HEK293 (cell line): ENCODE measurements around the gene TPSAB1.

Experiments used
- CTCF ChIA-PET: fragments of 350-600 bp; formaldehyde crosslinking; extraction: SDS; loops from one replicate; lab custom pipeline; 2021; ENCODE audit warnings: antibody characterized with exemption; lab: Yijun Ruan, JAX
- POLR2A ChIA-PET: fragments of 300-600 bp; formaldehyde crosslinking; extraction: SDS; loops from one replicate; lab custom pipeline; 2020; ENCODE audit warnings: antibody characterized with exemption, inconsistent platforms; lab: Yijun Ruan, JAX
- H3K27ac ChIP-seq: fragments of 200-500 bp; sonication (Bioruptor generic); 2 replicates; pipeline ENCODE4 v1.5.1; 2014; ENCODE audit warnings: low read depth, low read length, control low read depth, inconsistent platforms; ENCODE audit errors: extremely low read depth
- H3K36me3 ChIP-seq, 2 experiments: fragments of 200-500 bp in 1 of 2; sonication (Bioruptor generic) in 1 of 2; 1 replicate in 1 of 2; 2 replicates in 1 of 2; pipeline ENCODE4 v1.5.1; 2014 to 2017; ENCODE audit warnings: inconsistent platforms in 2 of 2, low read length in 2 of 2; ENCODE audit not compliant: control insufficient read depth in 2 of 2, insufficient read depth in 1 of 2
- H3K4me1 ChIP-seq: fragments of 200-500 bp; sonication (Bioruptor generic); 2 replicates; pipeline ENCODE4 v1.5.1; 2014; ENCODE audit warnings: mild to moderate bottlenecking, low read length, inconsistent platforms; ENCODE audit not compliant: control insufficient read depth, insufficient read depth
- H3K4me3 ChIP-seq: 2 replicates; pipeline ENCODE4 v1.5.1; 2011; ENCODE audit warnings: low read depth, mild to moderate bottlenecking, control low read depth, low read length, moderate library complexity
- H3K9me3 ChIP-seq: fragments of 200-500 bp; sonication (Bioruptor generic); 2 replicates; pipeline ENCODE4 v1.5.1; 2014; ENCODE audit warnings: low read depth, low read length, inconsistent platforms; ENCODE audit not compliant: control insufficient read depth, insufficient read depth
- BCL6B ChIP-seq: fragments of 450-650 bp; formaldehyde crosslinking; IDR thresholded peaks from 2 replicates; pipeline ENCODE4 v1.5.1; 2017; ENCODE audit warnings: missing biosample characterization, missing genetic modification characterization
- HOXC10 ChIP-seq: sonication (generic); formaldehyde crosslinking; IDR thresholded peaks from 2 replicates; pipeline ENCODE4 v1.8.1; 2023; ENCODE audit warnings: mild to moderate bottlenecking, missing genetic modification reagents
- KLF16 ChIP-seq: fragments of 450-650 bp; formaldehyde crosslinking; IDR thresholded peaks from 2 replicates; pipeline ENCODE4 v1.5.1; 2017; ENCODE audit warnings: missing biosample characterization, missing genetic modification characterization
- MYNN ChIP-seq: fragments of 450-650 bp; formaldehyde crosslinking; IDR thresholded peaks from 2 replicates; pipeline ENCODE4 v1.5.1; 2016; ENCODE audit warnings: missing biosample characterization, missing genetic modification characterization, borderline replicate concordance
- PATZ1 ChIP-seq: fragments of 450-650 bp; formaldehyde crosslinking; IDR thresholded peaks from 2 replicates; pipeline ENCODE4 v1.5.1; 2016; ENCODE audit warnings: missing biosample characterization, missing genetic modification characterization
- SP3 ChIP-seq: fragments of 450-650 bp; formaldehyde crosslinking; IDR thresholded peaks from 2 replicates; pipeline ENCODE4 v1.5.1; 2016; ENCODE audit warnings: missing biosample characterization, missing genetic modification characterization
- ZBTB7A ChIP-seq: fragments of 450-650 bp; formaldehyde crosslinking; IDR thresholded peaks from 2 replicates; pipeline ENCODE4 v1.5.1; 2016; ENCODE audit warnings: low read depth, missing biosample characterization, missing genetic modification characterization
- ZBTB8A ChIP-seq: fragments of 450-650 bp; formaldehyde crosslinking; IDR thresholded peaks from 2 replicates; pipeline ENCODE4 v1.5.1; 2016; ENCODE audit warnings: missing biosample characterization, missing genetic modification characterization
- ZFHX2 ChIP-seq: fragments of 450-650 bp; formaldehyde crosslinking; conservative IDR thresholded peaks from 2 replicates; pipeline ENCODE4 v1.5.1; 2016; ENCODE audit warnings: missing biosample characterization, missing genetic modification characterization
- ZFP69B ChIP-seq: fragments of 450-650 bp; formaldehyde crosslinking; IDR thresholded peaks from 2 replicates; pipeline ENCODE4 v1.5.1; 2016; ENCODE audit warnings: missing biosample characterization, missing genetic modification characterization
- ZIC2 ChIP-seq: fragments of 450-650 bp; formaldehyde crosslinking; IDR thresholded peaks from 2 replicates; pipeline ENCODE4 v1.5.1; 2016; ENCODE audit warnings: missing biosample characterization, missing genetic modification characterization
- ZNF10 ChIP-seq: fragments of 450-650 bp; formaldehyde crosslinking; IDR thresholded peaks from 2 replicates; pipeline ENCODE4 v1.5.1; 2017; ENCODE audit warnings: missing biosample characterization, missing genetic modification characterization
- ZNF114 ChIP-seq: fragments of 450-650 bp; formaldehyde crosslinking; IDR thresholded peaks from 2 replicates; pipeline ENCODE4 v1.5.0; 2017; ENCODE audit warnings: missing biosample characterization, missing genetic modification characterization
- ZNF132 ChIP-seq: fragments of 450-650 bp; formaldehyde crosslinking; IDR thresholded peaks from 2 replicates; pipeline ENCODE4 v1.5.1; 2017; ENCODE audit warnings: missing biosample characterization, missing genetic modification characterization, borderline replicate concordance
- ZNF155 ChIP-seq: fragments of 450-650 bp; formaldehyde crosslinking; IDR thresholded peaks from 2 replicates; pipeline ENCODE4 v1.5.1; 2016; ENCODE audit warnings: missing biosample characterization, missing genetic modification characterization
- ZNF157 ChIP-seq: fragments of 450-650 bp; formaldehyde crosslinking; IDR thresholded peaks from 2 replicates; pipeline ENCODE4 v1.5.1; 2016; ENCODE audit warnings: missing biosample characterization, missing genetic modification characterization
- ZNF169 ChIP-seq: fragments of 450-650 bp; formaldehyde crosslinking; IDR thresholded peaks from 2 replicates; pipeline ENCODE4 v1.5.1; 2016; ENCODE audit warnings: missing biosample characterization, missing genetic modification characterization
- ZNF24 ChIP-seq: fragments of 450-650 bp; formaldehyde crosslinking; IDR thresholded peaks from 2 replicates; pipeline ENCODE4 v1.5.1; 2016; ENCODE audit warnings: missing biosample characterization, missing genetic modification characterization
- ZNF350 ChIP-seq: fragments of 450-650 bp; formaldehyde crosslinking; IDR thresholded peaks from 2 replicates; pipeline ENCODE4 v1.5.0; 2017; ENCODE audit warnings: missing biosample characterization, mild to moderate bottlenecking, missing genetic modification characterization
- ZNF510 ChIP-seq: fragments of 450-650 bp; formaldehyde crosslinking; IDR thresholded peaks from 2 replicates; pipeline ENCODE4 v1.5.1; 2018; ENCODE audit warnings: mild to moderate bottlenecking, missing genetic modification characterization, missing biosample characterization; ENCODE audit not compliant: insufficient replicate concordance
- ZNF660 ChIP-seq: fragments of 450-650 bp; IDR thresholded peaks from 2 replicates; pipeline ENCODE4 v1.5.1; 2018; ENCODE audit warnings: missing biosample characterization, mild to moderate bottlenecking, missing genetic modification characterization
- ZNF677 ChIP-seq: fragments of 450-650 bp; IDR thresholded peaks from 2 replicates; pipeline ENCODE4 v1.5.0; 2018; ENCODE audit warnings: missing biosample characterization, mild to moderate bottlenecking, missing genetic modification characterization, moderate library complexity
- ZNF76 ChIP-seq: fragments of 450-650 bp; formaldehyde crosslinking; IDR thresholded peaks from 2 replicates; pipeline ENCODE4; 2016; ENCODE audit warnings: low read depth, missing biosample characterization, missing genetic modification characterization, borderline replicate concordance
- TF ChIP-seq, protein P1 (sequence below): fragments of 450-650 bp; formaldehyde crosslinking; optimal IDR thresholded peaks from 2 replicates; pipeline ENCODE3; 2016; ENCODE audit warnings: missing biosample characterization, mild to moderate bottlenecking, missing genetic modification characterization
- TF ChIP-seq, protein P2 (sequence below): fragments of 450-650 bp; formaldehyde crosslinking; IDR thresholded peaks from 2 replicates; pipeline ENCODE4 v1.5.1; 2016; ENCODE audit warnings: missing biosample characterization, missing genetic modification characterization

Gene TPSAB1

DNA sequence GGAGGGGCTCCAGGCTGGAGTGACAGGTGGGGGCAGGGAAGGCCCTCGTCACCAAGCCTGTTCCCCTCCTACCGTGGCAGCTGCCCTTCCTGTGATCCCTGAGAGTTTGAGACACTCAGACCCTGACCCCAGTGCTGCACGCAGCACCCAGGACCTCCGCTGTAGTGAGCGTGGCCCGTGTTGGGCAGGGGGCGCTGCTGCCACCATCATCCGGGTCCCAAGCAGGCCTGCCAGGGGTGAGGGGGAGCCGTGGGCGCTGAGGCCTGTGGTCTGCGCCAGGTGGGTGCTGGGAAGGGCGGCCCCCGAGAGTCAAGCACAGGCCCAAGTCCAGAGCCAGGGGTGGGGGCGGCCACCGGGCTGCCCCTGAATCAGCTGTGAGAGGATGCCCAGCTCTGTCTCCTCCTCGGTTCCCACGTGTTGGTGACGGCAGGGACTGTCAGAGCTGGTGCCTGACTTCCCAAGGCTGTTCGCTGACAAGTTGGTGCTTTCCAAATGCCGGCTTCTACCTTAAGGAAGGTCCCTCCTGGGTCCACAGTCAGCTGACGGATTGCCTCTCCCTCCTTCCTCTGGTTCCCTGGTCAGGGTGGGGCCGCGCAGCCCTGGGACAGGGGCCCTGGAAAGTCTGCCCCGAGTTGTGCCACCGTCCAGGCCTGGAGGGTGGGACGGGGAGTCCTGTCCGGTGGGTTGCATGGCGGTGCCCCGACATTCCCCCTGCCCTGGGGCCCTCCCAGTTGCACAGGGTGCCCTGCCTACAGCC, 46.5 kb upstream of the TPSAB1 start:
- H3K4me3 ChIP-seq, result no peak overlapping the region
- ChIA-PET POLR2A (no interaction called here), CTCF (interaction anchor here (0.6 to 1.8 kb wide), 6 partner anchors 11 to 1108 kb away, joined by 3 to 6 read pairs (median 4); no protein-coding TSS in a partner anchor)
- H3K36me3 ChIP-seq, result no peaks in the 10 kb centered on the region
- TF ChIP-seq ZNF157 (no peak), SP3 (tag by site-specific recombination) (no peak), ZNF76 (tag by site-specific recombination) (no peak), ZFP69B (peak; percentile 76; the same call in 1 of the 2 replicates), ZNF24 (tag by site-specific recombination) (no peak), ZNF155 (no peak), ZNF10 (tag by site-specific recombination) (no peak), MYNN (no peak), ZNF114 (no peak), ZNF132 (tag by site-specific recombination) (no peak), ZNF350 (tag by site-specific recombination) (no peak), ZBTB8A (0 out of 2 replicates have a peak, but pooled peaks have one; percentile 17), ZNF677 (tag by site-specific recombination) (no peak), HOXC10 (CRISPR knock-in tag) (no peak)
- TF ChIP-seq, protein P1, sequence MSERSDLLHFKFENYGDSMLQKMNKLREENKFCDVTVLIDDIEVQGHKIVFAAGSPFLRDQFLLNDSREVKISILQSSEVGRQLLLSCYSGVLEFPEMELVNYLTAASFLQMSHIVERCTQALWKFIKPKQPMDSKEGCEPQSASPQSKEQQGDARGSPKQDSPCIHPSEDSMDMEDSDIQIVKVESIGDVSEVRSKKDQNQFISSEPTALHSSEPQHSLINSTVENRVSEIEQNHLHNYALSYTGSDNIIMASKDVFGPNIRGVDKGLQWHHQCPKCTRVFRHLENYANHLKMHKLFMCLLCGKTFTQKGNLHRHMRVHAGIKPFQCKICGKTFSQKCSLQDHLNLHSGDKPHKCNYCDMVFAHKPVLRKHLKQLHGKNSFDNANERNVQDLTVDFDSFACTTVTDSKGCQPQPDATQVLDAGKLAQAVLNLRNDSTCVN (tag by site-specific recombination), result no peak
- H3K9me3 ChIP-seq, result no peaks in the 10 kb centered on the region
- H3K27ac ChIP-seq, result no peak overlapping the region
- peaks cover 3% of the 10 kb centered on the region; the same call in 1 of the 2 replicates for H3K4me1 ChIP-seq

DNA sequence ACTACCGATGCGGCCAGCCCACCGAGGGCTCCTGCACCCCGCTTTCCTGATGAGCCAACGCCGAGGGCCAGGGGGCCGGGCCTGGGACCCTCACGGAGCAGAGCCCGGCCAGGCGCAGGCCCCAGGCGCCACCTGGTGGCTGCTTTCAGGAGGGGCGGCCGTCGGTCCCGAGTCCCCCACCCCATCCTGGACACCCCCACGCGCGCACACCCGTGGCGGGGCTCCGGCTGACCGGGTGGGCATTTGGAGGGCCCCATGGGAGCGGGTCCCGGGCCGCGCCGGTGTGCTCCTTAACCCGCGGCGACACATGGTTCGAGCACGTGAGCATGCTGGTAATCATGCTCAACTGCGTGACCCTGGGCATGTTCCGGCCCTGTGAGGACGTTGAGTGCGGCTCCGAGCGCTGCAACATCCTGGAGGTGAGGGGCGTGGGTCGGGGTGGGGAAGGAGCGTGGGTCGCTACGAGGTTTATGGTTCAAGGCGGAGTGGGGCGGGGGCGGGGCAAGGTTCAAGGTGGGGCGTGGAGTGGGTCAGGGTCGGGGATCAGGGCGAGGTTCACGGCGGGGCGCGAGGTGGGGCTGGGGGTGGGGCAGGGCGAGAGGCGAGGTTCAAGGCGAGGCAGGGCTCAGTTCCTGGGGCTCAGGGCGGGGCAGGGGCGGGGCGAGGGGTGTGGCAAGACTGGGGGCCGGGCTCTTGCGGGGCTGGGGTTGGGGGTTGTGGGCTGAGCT, 45.7 kb upstream of the TPSAB1 start:
- Histone ChIP-seq H3K36me3 (no peaks in the 10 kb centered on the region), H3K4me1 (peaks cover 3% of the 10 kb centered on the region; the same call in 1 of the 2 replicates), H3K4me3 (no peak overlapping the region), H3K27ac (no peak overlapping the region), H3K9me3 (no peaks in the 10 kb centered on the region)
- CTCF ChIA-PET, result interaction anchor here (0.6 to 0.7 kb wide), 2 partner anchors 13 to 1107 kb away, joined by 3 read pairs; no protein-coding TSS in a partner anchor
- POLR2A ChIA-PET, result no interaction called here
- TF ChIP-seq ZNF510 (tag by site-specific recombination) (no peak), BCL6B (tag by site-specific recombination) (no peak), KLF16 (tag by site-specific recombination) (0 out of 2 replicates have a peak, but pooled peaks have one; percentile 27), ZBTB7A (tag by site-specific recombination) (0 out of 2 replicates have a peak, but pooled peaks have one; percentile 6), ZNF660 (tag by site-specific recombination) (peak; percentile 37; the same call in 1 of the 2 replicates), PATZ1 (tag by site-specific recombination) (peak; percentile 88), ZFHX2 (tag by site-specific recombination) (peak; percentile 19; the same call in 1 of the 2 replicates), ZNF169 (tag by site-specific recombination) (no peak), ZIC2 (tag by site-specific recombination) (0 out of 2 replicates have a peak, but pooled peaks have one; percentile 7)
- TF ChIP-seq, protein P2, sequence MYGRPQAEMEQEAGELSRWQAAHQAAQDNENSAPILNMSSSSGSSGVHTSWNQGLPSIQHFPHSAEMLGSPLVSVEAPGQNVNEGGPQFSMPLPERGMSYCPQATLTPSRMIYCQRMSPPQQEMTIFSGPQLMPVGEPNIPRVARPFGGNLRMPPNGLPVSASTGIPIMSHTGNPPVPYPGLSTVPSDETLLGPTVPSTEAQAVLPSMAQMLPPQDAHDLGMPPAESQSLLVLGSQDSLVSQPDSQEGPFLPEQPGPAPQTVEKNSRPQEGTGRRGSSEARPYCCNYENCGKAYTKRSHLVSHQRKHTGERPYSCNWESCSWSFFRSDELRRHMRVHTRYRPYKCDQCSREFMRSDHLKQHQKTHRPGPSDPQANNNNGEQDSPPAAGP (tag by site-specific recombination), result peak; percentile 78; the same call in 1 of the 2 replicates
- TF ChIP-seq, protein P1 (tag by site-specific recombination), result peak; percentile 44
